Hindlimb muscle (tissue), 1 donor: ENCODE measurements around the gene NLRP6. TPM values are rescaled to one million over a fixed set of nuclear protein-coding genes. Genes with fewer than 3 reads are reported as not detected.
"Not testable (repeated sequence)": the region's sequence is repeated elsewhere in the genome, so short reads cannot be mapped to it uniquely, and the experiment has no call there.

Experiments
- DNase-seq: peaks from one replicate; pipeline ENCODE4 v3.0.0-alpha.2; 2013
- polyA plus RNA-seq: library from polyadenylated mRNA; unstranded; fragments of 120-200 nt; gene quantifications from one replicate; pipeline ENCODE4 v1.2.1, GENCODE V29; 2013; ENCODE audit not compliant: insufficient read length

NLRP6 gene
- polyA plus RNA-seq, 1 donor, result not detected

GRCh38 chr11:308740-309665, 30.8 kb downstream of the NLRP6 start:
- DNase-seq, result not testable (repeated sequence)

GRCh38 chr11:309979-310572, 31.9 kb downstream of the NLRP6 start:
- DNase-seq, result not testable (repeated sequence)

DNA sequence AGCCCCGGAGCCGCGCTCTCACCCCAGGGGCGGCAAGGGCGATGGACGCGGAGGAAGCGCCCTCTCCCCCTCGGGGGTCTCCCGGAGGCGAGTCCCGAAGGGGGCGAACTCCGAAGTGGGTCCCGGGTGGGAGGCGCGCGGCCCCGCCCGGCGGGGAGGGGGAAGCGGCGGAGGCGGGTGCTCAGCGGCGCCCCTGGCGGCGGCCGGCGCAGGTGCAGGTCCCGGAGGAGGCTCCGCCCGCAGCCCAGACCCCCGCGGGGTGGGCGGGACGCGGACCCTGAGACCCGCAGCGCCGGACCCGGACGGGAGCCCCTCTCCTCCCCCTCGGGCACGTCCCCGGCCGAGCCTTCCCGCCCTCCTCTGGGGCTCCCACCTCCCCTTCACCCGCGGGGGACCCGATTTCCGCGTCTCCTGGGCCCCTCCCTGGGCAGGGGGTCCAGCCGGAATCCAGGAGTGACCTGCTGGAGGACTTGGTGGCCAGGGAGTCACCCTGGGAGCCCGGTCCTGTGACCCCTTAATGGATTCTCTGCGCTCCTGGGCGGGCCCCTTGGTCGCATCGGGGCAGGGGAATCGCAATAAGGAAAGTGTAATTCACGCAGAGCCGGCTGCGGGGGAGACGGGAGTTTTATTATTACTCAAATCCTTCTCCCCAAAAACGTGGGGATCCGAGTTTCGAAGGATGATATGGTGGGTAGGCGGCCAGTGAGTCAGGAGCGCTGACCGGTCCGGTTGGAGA, 33.0 kb downstream of the NLRP6 start:
- not testable (repeated sequence) for DNase-seq

DNA sequence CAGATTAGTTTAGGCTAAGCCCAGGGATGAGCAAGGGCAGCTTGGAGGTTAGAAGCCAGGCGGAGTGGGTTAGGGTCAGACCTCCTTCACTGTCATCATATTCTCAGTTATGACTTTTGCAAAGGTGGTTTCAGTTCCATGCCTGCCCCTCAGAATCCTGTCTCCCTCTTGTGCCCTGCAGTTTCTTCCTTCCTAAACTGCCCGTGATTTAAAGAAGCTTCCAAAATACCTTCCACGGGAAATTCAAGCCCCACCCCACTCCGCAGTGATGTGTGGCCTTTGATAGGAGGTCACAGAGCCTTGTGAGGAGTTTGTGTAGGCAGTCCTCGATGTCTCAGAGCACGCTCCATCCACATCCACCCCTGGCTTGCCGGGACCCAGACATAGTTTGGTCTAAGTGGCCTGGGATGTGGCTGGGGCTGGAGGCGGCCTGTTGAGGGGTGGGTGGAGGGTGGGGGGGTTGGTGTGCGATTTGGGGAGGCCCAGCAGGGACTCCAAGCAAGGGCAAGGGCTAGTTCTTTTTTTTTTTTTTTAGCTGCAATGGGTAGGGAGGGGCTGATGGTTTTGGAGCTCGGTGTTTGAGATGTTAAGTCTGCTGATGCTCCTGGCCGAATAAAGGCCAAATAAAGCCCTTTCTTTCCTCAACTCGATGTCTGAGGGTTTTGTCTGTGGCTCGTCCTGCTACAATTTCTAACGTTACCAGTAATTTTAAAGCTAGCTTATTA, 34.0 kb downstream of the NLRP6 start:
- no peak for DNase-seq

- DNase-seq, result no peak
Observed at GRCh38 chr11:313304-313786, 35.1 kb downstream of the NLRP6 start.

DNA sequence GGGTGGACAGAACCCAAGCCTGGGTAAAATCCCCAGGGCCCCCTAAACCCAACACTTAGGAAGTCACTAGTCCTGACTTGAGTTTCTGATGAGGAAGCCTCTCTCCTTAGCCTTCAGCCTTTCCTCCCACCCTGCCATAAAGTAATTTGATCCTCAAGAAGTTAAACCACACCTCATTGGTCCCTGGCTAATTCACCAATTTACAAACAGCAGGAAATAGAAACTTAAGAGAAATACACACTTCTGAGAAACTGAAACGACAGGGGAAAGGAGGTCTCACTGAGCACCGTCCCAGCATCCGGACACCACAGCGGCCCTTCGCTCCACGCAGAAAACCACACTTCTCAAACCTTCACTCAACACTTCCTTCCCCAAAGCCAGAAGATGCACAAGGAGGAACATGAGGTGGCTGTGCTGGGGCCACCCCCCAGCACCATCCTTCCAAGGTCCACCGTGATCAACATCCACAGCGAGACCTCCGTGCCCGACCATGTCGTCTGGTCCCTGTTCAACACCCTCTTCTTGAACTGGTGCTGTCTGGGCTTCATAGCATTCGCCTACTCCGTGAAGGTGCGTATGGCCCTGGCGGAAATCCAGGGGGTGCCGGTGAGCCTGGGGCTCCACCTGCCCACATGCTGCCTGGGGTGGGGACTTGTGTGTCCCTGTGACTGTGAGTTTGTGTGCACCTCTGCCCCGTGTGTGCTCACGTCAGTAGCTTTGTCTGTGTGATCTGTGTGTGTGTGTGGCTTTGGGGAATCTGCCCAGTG, 35.8 kb downstream of the NLRP6 start, which contains the start of gene IFITM1:
TSS of gene IFITM1 (plus strand) at position 254 of the 767 bp plus-strand sequence. CDS start at position 385, 131 bp downstream.
- DNase-seq, result no peak

DNA sequence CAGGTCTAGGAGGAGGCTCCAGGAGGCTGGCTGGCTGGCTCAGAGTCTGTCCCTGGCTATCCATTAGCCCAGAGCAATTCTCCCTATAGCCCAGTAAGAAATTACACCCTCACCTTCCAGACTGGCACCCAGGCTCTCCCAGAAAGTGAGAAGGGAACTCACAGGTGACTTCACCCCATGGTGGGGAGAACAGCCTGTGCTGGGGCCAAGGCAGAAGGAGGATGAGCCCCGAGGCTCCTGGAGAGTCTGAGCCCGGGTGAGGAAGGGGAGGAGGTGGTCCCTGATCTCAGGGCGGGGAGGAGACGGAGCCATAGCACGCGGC, 36.3 kb downstream of the NLRP6 start:
- DNase-seq, result not testable (repeated sequence)

GRCh38 chr11:315051-315481, 36.9 kb downstream of the NLRP6 start:
- no peak for DNase-seq

DNA sequence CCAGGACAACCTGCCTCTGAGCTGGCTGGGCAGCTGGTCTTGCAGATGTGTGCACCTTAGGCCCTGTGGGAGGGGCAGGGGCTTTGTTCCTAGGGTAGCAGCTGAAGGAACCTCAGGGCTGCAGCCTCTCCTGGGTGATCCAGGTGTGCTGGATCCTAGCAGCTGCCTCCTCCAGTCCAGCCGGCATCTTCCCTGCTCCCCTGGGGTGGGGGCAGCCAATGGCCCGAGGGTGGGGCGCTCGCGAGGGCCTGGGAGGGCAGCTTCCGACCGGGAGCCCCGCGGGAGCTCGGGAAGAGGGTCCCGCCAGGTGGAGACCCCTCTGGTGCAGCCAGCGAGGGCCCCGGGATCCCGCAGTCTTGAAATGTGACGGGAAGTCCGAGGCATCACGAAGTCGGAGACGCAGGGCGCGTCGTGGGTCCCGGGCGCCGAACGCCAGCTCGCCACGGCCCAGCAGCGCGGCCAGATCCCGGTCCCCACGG, 37.3 kb downstream of the NLRP6 start:
- DNase-seq, result no peak

DNA sequence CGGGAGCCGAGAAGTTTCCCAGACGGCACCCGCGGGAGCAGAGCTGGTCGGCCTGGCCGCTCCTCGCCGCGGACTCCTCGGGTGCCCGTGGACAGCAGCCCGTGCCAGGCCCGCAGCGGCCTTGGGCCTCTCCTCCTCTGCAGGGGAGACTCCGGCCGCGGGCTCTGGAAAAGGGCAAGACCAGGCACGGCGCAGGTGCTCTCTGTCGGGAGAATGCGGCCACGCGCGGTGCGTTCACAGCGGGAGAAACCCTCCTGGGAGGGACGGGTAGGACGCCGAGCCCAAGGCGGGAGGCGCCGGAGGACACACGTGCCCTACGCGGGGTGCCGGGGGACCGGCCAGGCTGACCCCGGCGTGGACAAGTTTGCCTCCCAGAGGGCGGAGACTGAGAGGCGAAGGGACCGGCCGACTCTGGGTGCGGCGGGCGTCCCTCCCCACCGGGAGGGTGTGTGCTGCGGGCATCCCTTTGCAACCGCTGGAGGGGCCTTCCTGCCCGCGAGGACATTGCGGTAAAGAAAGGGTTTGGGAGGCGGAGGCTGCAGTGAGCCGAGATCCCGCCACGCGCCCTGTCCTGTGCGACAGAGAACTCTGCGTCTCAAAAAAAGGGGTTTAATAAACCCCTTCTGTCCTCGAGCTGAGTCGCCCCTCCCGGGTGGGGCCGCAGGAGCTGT, 38.0 kb downstream of the NLRP6 start:
- DNase-seq, result no peak

GRCh38 chr11:316891-317301, 38.7 kb downstream of the NLRP6 start:
- no peak for DNase-seq

DNA sequence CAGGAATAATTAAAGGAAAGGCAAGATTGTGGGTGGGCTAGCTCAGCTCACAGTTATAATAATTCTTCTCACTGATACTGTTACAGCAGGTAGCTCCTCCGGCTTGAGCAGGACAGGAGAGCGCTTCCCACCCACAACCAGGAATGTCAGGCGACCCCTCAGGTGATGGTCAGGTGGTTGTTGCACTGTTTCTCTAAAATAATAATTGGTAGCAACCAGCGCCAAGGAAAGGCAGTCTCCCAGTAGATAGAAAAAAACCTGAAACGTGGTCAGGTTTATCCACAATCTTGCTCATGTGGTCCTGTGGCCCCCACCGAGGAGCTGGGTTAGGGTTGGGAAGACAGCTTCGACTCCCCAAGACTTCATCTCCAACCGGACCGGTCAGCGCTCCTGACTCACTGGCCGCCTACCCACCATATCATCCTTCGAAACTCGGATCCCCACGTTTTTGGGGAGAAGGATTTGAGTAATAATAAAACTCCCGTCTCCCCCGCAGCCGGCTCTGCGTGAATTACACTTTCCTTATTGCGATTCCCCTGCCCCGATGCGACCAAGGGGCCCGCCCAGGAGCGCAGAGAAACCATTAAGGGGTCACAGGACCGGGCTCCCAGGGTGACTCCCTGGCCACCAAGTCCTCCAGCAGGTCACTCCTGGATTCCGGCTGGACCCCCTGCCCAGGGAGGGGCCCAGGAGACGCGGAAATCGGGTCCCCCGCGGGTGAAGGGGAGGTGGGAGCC, 39.6 kb downstream of the NLRP6 start:
- DNase-seq, result not testable (repeated sequence)

DNA sequence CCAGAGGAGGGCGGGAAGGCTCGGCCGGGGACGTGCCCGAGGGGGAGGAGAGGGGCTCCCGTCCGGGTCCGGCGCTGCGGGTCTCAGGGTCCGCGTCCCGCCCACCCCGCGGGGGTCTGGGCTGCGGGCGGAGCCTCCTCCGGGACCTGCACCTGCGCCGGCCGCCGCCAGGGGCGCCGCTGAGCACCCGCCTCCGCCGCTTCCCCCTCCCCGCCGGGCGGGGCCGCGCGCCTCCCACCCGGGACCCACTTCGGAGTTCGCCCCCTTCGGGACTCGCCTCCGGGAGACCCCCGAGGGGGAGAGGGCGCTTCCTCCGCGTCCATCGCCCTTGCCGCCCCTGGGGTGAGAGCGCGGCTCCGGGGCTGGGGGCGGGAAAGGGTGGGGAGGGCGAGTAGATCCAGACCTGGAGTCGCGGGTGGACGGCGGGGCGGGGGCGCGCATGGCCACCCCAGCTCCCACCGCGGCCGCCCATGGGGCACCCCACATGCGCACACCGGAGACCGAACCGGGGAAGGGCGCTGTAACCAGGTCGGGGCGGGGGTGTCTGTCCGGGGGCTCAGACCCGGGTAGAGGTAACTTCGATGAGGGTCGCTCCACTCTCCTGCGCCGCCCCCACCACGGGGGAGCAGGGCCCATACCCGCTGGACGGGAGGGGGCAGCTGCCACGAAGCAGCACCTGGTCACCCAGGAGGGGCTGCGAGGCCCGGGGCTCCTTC, 40.4 kb downstream of the NLRP6 start:
- not testable (repeated sequence) for DNase-seq

DNA sequence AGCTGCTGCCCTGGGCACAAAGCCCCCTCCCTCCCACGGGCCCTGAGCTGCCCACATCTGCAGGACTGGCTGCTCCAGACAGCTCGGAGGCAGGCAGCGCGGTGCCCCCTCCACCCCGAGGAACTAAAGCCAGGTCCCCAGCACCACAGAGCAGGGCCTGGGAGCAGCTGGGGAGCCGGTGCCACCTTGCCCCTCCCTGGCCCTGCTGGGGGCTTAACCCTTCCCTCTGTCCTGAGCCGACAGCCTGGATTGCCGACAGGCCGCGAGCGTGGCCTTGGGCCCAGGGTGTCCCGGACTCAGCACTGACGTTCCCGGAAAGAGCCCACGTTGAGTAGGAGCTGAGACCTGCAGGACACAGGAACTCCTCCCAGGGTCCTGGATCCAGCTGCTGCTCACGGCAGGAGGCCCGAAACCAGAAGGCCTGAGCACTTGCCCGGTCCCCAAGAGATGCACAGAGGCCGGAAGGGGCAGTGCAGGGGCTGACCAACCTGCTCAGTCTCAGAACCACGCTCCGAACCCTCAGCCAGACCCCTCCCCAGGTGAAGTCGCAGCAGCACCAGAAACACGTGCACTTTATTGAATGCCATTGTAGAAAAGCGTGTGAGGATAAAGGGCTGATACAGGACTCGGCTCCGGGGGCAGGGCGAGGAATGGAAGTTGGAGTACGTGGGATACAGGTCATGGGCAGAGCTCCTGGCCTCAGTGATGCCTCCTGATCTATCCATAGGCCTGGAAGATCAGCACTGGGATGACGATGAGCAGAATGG, 41.1 kb downstream of the NLRP6 start:
- DNase-seq, result not testable (repeated sequence)

DNA sequence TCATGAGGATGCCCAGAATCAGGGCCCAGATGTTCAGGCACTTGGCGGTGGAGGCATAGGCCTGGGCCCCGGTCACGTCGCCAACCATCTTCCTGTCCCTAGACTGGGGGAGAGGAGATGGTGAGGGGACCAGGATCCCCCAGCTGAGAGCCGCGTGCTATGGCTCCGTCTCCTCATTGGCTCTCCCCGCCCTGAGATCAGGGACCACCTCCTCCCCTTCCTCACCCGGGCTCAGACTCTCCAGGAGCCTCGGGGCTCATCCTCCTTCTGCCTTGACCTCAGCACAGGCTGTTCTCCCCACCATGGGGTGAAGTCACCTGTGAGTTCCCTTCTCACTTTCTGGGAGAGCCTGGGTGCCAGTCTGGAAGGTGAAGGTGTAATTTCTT, 41.7 kb downstream of the NLRP6 start:
- DNase-seq, result not testable (repeated sequence)

DNA sequence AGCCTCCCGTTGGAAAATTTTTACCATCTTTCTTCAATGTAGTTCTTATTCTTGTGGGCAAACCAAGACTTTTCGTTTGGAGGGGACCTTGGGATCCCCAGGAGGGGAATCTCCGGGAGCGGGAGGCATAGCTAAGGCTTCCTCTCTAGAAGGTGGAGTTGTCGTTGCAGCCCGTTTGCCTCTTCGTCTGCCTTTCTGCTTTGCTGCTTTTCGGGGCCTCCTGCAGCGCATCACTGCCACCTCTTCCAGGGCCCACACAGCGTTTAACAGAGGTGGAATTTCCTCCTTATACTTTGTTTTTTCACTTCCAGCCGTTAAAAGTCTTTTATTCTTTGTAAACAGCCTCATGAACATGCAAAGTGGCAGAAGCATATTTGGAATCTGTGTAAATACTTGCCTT, 45.9 kb downstream of the NLRP6 start:
- no peak for DNase-seq

GRCh38 chr11:324593-325517, 46.6 kb downstream of the NLRP6 start:
- DNase-seq, result not testable (repeated sequence)
